GM19328 (cell line): ENCODE measurements around the gene UBE2R2.

Source experiments
- ATAC-seq: cut with Tn5 transposase; IDR thresholded peaks from one replicate; pipeline ENCODE4 v1.9.1; 2021; ENCODE audit warnings: mild to moderate bottlenecking, moderate library complexity; ENCODE audit not compliant: unreplicated experiment

The UBE2R2 gene

GRCh38 chr9:33880211-33881089 is 63.5 kb downstream of the UBE2R2 start:
- no peak for ATAC-seq

- no peak for ATAC-seq
These were observed 64.7 kb downstream of the UBE2R2 start for GRCh38 chr9:33881635-33882034.

- ATAC-seq, result no peak
These were observed 68.1 kb downstream of the UBE2R2 start for GRCh38 chr9:33884856-33885701.

- ATAC-seq, result no peak
These were observed 69.0 kb downstream of the UBE2R2 start for GRCh38 chr9:33885948-33886347.

GRCh38 chr9:33893861-33894260 is 76.9 kb downstream of the UBE2R2 start:
- no peak for ATAC-seq

DNA sequence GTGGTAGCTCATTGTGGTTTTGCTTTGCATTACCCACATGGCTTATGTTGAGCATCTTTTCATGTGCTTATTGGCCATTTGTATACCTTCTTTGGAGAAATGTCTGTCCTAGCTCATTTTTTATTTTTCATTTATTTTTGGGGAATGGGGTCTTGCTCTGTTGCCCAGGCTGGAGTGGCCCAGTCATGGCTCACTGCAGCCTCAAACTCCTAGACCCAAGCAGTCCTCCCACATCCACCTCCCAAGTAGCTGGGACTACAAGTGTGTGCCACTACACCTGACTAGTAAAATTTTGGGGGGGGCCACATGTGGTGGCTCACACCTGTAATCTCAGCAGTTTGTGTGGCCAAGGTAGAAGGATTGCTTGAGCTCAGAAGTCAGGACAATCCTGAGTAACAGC is 77.4 kb downstream of the UBE2R2 start:
- ATAC-seq, result no peak

DNA sequence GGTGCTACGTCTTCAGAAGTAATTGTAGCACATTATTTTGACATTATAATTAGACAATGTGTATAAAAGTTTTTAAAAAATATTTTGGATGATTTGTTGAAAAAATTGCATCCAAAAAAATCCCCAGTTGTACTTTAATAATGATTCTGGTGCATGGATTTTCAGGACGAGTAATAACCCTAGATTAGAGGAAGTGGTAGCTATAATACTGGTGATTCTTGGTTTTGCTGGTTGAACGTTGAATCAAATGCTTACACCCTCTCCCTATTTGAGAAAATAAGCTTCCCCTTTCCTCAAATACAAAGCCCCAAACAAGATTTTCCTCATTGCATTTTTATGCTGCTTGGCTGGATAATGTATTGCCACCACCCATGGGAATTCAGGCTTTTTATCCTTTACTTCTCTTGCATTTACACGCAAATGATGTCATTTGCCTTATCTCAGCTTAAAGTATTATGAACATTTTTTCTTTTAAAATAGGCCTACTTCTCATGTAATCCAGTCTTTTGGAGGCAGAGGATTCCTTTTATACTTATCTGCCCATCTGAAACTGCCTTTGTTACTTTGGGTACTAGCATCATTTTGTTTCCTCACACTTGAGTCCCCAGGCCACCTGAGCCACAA is 86.3 kb downstream of the UBE2R2 start:
- ATAC-seq, result no peak

DNA sequence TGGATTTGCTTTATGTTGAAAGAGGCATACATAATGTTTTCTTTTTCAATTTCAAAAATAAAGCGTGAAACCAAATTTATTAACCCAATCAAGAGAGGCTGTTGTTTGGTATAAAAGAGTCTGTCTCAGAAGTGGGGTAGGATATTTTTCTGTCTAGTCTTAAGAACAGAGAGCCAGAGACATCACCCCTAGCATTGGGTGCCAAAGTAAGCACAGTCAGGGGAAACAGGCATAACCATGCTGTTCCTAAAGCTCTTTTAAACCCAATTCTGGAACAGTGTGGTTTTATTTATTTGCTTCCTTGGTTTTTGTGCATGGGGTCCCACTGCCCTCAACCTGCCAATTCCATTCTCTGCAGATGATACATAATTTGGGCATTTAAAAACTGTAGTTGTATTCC is 88.2 kb downstream of the UBE2R2 start:
- ATAC-seq, result no peak

- no peak for ATAC-seq
These were observed 89.8 kb downstream of the UBE2R2 start for GRCh38 chr9:33906769-33907168.

- ATAC-seq, result no peak
These were observed 90.4 kb downstream of the UBE2R2 start for GRCh38 chr9:33907347-33907746.

GRCh38 chr9:33908114-33908513 is 91.2 kb downstream of the UBE2R2 start:
- no peak for ATAC-seq

GRCh38 chr9:33908749-33909148 is 91.8 kb downstream of the UBE2R2 start:
- no peak for ATAC-seq

DNA sequence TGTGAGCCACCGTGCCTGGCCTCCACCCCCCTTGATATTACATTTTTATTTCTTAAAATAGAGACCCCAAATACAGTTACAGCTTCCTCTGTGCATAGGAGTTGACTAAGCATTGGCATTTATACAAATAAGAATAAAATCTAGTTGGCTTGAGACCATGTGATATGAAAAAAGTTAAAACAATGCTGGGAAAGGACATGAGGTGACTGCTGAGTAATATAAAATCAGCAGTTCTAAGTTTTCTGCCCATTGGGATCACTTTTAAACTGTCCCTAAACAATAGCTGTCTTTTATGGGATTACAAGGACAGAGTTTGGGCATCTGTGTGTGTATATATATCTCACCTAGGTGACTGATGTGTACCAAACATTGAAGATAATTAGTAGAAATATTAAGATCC is 96.6 kb downstream of the UBE2R2 start:
- no peak for ATAC-seq

GRCh38 chr9:33914887-33915628 is 98.1 kb downstream of the UBE2R2 start:
- ATAC-seq, result no peak

GRCh38 chr9:33917036-33917435 is 100.1 kb downstream of the UBE2R2 start:
- ATAC-seq, result no peak

DNA sequence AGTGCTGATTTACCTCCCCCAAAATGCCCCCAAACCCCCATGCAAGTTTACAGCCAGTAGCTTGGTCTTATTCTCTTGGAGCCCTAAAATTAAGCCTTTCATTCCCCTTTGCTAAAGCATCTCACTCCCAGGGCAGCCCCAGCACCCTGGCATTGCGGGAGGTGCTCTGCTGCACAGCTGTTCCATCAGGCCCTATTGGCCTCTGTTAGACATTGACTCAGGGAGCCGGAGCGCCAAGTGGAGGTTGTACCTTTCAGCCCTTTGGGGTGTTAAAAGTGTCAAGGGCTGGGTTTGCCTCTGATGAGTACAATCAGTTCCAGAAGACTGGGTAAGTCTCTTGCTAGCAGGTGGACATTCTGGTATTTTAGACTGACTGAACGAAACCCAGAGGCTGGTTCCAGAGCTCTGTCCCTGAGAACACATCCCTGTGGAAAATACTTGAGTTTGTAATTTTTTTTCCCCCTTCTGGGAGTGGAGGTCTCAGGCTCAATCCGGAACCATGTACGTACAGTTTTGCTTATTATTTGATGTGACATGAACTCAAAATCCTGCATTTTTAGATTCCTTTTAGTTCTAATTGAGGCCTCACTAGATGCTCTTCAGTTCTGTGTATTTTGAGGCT is 102.4 kb downstream of the UBE2R2 start:
- ATAC-seq, result no peak

DNA sequence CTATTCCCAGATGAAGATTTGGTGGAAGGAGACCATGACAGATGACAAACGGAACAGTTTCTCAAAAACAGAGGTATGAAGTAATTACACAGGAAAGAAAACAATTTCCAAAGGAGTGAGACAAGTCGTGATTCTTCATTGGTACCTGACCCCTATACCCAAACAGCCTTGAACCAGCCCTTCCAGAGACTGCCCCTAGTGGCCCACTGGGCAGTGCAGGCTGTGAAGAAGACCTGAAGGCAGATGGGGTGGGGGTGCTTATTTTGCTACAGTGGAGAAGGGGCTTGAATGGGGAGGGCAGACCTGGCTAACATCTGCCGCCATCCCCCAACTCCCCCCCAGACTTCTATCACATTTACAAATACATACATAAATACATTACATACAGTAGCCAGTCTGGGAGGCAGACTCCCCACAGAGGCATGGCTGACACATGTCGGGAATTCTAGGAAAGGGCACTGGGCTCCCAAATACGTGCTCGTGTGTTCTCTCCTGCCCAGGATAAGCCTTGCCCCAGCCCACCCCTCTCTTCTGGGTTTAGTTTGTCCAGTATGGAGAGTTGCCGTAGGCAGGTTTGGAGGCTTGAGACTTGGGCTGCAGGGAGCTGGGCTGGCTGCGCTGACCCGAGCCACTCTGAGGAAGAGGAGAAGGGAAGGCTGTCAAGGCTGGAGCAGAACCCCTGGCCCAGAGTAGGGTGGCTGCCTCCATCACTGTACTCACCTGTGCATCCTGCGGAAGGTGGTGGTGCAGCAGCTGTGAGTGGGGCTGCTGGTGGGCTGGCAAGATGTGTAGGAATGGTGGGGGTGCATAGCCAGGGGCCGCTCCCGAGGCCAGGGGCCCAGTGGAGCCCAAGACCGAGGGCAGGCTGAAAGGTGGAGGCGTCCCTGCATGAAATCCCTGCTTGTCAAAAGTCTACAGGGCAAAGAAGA is 105.3 kb downstream of the UBE2R2 start:
- ATAC-seq, result no peak

GRCh38 chr9:33923079-33923478 is 106.1 kb downstream of the UBE2R2 start:
- no peak for ATAC-seq

DNA sequence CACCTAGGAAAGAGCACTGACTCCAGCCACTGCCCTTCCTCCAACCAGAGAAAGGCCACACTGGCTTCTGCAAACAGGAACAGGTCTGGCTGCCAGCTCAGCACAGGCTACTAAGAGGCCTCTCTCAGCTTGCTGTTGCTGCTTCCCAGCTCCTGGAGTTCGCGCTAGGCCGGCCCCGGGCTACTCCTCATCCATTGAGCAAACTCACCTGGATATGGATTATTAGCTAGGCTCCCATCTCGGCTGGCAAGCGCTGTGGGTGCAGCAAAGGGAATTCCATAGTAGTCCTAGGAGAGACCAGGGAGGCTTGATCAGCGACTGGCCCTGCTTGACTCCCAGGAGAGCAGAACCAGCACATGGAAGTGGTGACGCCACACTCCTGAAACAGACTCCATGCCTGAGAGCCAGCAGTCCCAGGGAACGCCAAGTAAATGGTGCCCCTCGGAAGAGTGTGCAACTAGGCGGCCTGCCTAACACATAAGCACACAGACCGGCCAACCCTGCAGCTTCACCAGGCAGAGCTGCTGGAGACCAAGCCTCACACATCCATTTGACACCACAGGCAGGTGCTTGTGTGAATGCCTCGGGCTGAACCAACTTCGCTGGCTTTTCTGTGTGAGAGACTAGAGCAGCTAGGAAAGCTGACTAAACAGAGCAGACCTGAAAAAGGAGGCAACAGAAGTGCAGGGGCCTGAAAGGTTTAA is 107.2 kb downstream of the UBE2R2 start:
- no peak for ATAC-seq
